ENCODE measurements around the gene RAP2A.

Gene RAP2A

GRCh38 chr13:97505017-97505416 is 71.0 kb downstream of the RAP2A start:
- H3K27me3 Mint-ChIP-seq: peaks cover 10 to 21% of the 10 kb centered on the region in 2 donors
- no peak for DNase-seq
- H3K27ac Mint-ChIP-seq: no peak overlapping the region
- no peak overlapping the region for H3K4me3 Mint-ChIP-seq
- peaks cover 0 to 3% of the 10 kb centered on the region in 2 donors for H3K9me3 Mint-ChIP-seq
- H3K36me3 Mint-ChIP-seq: peaks cover 0 to 3% of the 10 kb centered on the region in 2 donors
- ATAC-seq (replicated peaks): no peak
- H3K4me1 Mint-ChIP-seq: peaks cover 0 to 4% of the 10 kb centered on the region in 2 donors

- H3K4me3 Mint-ChIP-seq: no peak overlapping the region
- DNase-seq (no peak), ATAC-seq (replicated peaks) (no peak)
- H3K4me1 Mint-ChIP-seq: peaks cover 0 to 4% of the 10 kb centered on the region in 2 donors
- peaks cover 0 to 3% of the 10 kb centered on the region in 2 donors for H3K36me3 Mint-ChIP-seq
- no peak overlapping the region for H3K27ac Mint-ChIP-seq
- H3K27me3 Mint-ChIP-seq: peaks cover 10 to 30% of the 10 kb centered on the region in 2 donors
- H3K9me3 Mint-ChIP-seq: peaks cover 0 to 7% of the 10 kb centered on the region in 2 donors
Measured at GRCh38 chr13:97506511-97506910, 72.5 kb downstream of the RAP2A start.

- no peak for DNase-seq
- Mint-ChIP-seq H3K4me3 (no peak overlapping the region), H3K4me1 (no peaks in the 10 kb centered on the region), H3K27me3 (peaks cover 19 to 22% of the 10 kb centered on the region in 2 donors), H3K9me3 (peaks cover 16 to 18% of the 10 kb centered on the region in 2 donors), H3K27ac (no peak overlapping the region), H3K36me3 (peaks cover 0 to 4% of the 10 kb centered on the region in 2 donors)
- ATAC-seq (replicated peaks): no peak
Measured at GRCh38 chr13:97512732-97513131, 78.8 kb downstream of the RAP2A start.

- ATAC-seq (replicated peaks) (no peak), DNase-seq (no peak)
- Mint-ChIP-seq H3K36me3 (peaks cover 0 to 2% of the 10 kb centered on the region in 2 donors), H3K4me1 (no peaks in the 10 kb centered on the region), H3K9me3 (peaks cover 15 to 22% of the 10 kb centered on the region in 2 donors), H3K27me3 (peaks cover 24 to 29% of the 10 kb centered on the region in 2 donors), H3K4me3 (no peak overlapping the region), H3K27ac (no peak overlapping the region)
Measured at GRCh38 chr13:97515643-97516042, 81.7 kb downstream of the RAP2A start.

- peaks cover 8% of the 10 kb centered on the region in 2 donors for H3K9me3 Mint-ChIP-seq
Measured at GRCh38 chr13:97517967-97518366, 84.0 kb downstream of the RAP2A start.

More at GRCh38 chr13:97517967-97518366, 84.0 kb downstream of the RAP2A start:
- DNase-seq (no peak), ATAC-seq (replicated peaks) (no peak)
- no peak overlapping the region for H3K27ac Mint-ChIP-seq
- peaks cover 17 to 21% of the 10 kb centered on the region in 2 donors for H3K27me3 Mint-ChIP-seq
- H3K4me3 Mint-ChIP-seq: no peak overlapping the region
- no peaks in the 10 kb centered on the region for H3K36me3 Mint-ChIP-seq
- H3K4me1 Mint-ChIP-seq: no peaks in the 10 kb centered on the region
